H1 (cell line): Measurements from ENCODE around the gene SRI. TPM values are rescaled to one million over a fixed set of nuclear protein-coding genes. Genes with fewer than 3 reads are reported as not detected.
A peak's percentile ranks its signal among the peaks of the same experiment; 100 is the strongest.

Experiments
- CTCF ChIA-PET: fragments of 300-600 bp; sonication (Branson Sonifier 250); formaldehyde crosslinking; loops from one replicate; lab custom pipeline; 2021; ENCODE audit not compliant: partially characterized antibody; lab: Charles Lee
- POLR2A ChIA-PET: fragments of 300-600 bp; sonication (Branson Sonifier 250); formaldehyde crosslinking; loops from one replicate; lab custom pipeline; 2021; ENCODE audit warnings: inconsistent platforms; ENCODE audit not compliant: partially characterized antibody; lab: Charles Lee
- DNase-seq, 2 experiments: peaks; one replicate each; pipeline versions ENCODE4 v3.0.0 to v3.0.0-alpha.2; 2010 to 2022; ENCODE audit warnings: low spot score in 2 of 2, low read depth in 1 of 2, mixed read lengths in 1 of 2
- FAIRE-seq: peaks from 2 replicates; lab custom pipeline; 2011; peaks lifted over from hg19 to GRCh38; lab: Jason Lieb, UNC
- H2AFZ ChIP-seq: 2 replicates; pipeline ENCODE4 v1.8.1; 2012; ENCODE audit warnings: low read length, inconsistent platforms
- H2AK5ac ChIP-seq: 2 replicates; pipeline ENCODE4 v1.6.1; 2013; ENCODE audit warnings: low read depth, low read length
- H2BK120ac ChIP-seq: replicated peaks from 2 replicates; pipeline ENCODE3; 2013; ENCODE audit warnings: low read depth, low read length, inconsistent platforms
- H2BK12ac ChIP-seq: 2 replicates; pipeline ENCODE4 v1.6.1; 2013; ENCODE audit warnings: low read depth, low read length
- H2BK15ac ChIP-seq: 2 replicates; pipeline ENCODE4 v1.6.1; 2013; ENCODE audit warnings: low read length
- H2BK20ac ChIP-seq: 2 replicates; pipeline ENCODE4 v1.6.1; 2013; ENCODE audit warnings: low read length
- H2BK5ac ChIP-seq: 2 replicates; pipeline ENCODE4 v1.6.1; 2013; ENCODE audit warnings: low read depth, low read length
- H3K14ac ChIP-seq: 2 replicates; pipeline ENCODE4 v1.6.1; 2013; ENCODE audit warnings: inconsistent platforms; ENCODE audit not compliant: insufficient read length
- H3K18ac ChIP-seq: 2 replicates; pipeline ENCODE4 v1.6.1; 2013; ENCODE audit warnings: low read length; ENCODE audit errors: extremely low read depth
- H3K23ac ChIP-seq: 2 replicates; pipeline ENCODE4 v1.6.1; 2013; ENCODE audit warnings: inconsistent platforms; ENCODE audit not compliant: insufficient read length
- H3K23me2 ChIP-seq: 2 replicates; pipeline ENCODE4 v1.6.1; 2013; ENCODE audit warnings: low read depth, low read length
- H3K27ac ChIP-seq: 2 replicates; pipeline ENCODE4 v1.6.1; 2011; ENCODE audit warnings: low read depth, low read length, inconsistent platforms
- H3K27me3 ChIP-seq, 4 experiments: replicated peaks in 1 of 4; 1 replicate in 1 of 4; 2 replicates in 3 of 4; pipeline versions ENCODE4 v1.6.1 to v1.8.1; 2011 to 2013; ENCODE audit warnings: low read length in 3 of 4, mild to moderate bottlenecking in 3 of 4, inconsistent platforms in 2 of 4, mixed read lengths in 2 of 4, moderate library complexity in 1 of 4; ENCODE audit not compliant: control insufficient read depth in 3 of 4, insufficient read depth in 3 of 4; ENCODE audit errors: extremely low read depth in 1 of 4
- H3K36me3 ChIP-seq, 4 experiments: 2 replicates each; pipeline versions ENCODE4 v1.6.1 to v1.8.1; 2011 to 2013; ENCODE audit warnings: mild to moderate bottlenecking in 4 of 4, low read length in 3 of 4, moderate library complexity in 2 of 4, control low read depth in 1 of 4, inconsistent platforms in 1 of 4; ENCODE audit not compliant: insufficient read depth in 4 of 4, control insufficient read depth in 2 of 4
- H3K4ac ChIP-seq: replicated peaks from 2 replicates; pipeline ENCODE3; 2013; ENCODE audit warnings: low read length, low read depth, mixed read lengths, inconsistent platforms; ENCODE audit not compliant: insufficient read length
- H3K4me1 ChIP-seq, 4 experiments: replicated peaks in 1 of 4; 1 replicate in 1 of 4; 2 replicates in 3 of 4; pipeline versions ENCODE4 v1.6.1 to v1.8.1; 2011 to 2013; ENCODE audit warnings: low read length in 3 of 4, inconsistent platforms in 2 of 4, mixed read lengths in 1 of 4; ENCODE audit not compliant: insufficient read depth in 4 of 4, control insufficient read depth in 3 of 4
- H3K4me2 ChIP-seq, 2 experiments: 2 replicates each; pipeline versions ENCODE4 v1.6.1 to v1.8.1; 2011 to 2013; ENCODE audit warnings: low read depth in 2 of 2, low read length in 2 of 2, control low read depth in 1 of 2, inconsistent platforms in 1 of 2, mild to moderate bottlenecking in 1 of 2; ENCODE audit not compliant: insufficient read depth in 1 of 2
- H3K4me3 ChIP-seq, 4 experiments: fragments of 200-600, 300-600 bp in 1 of 4; sonication (generic), shearing (Covaris generic), sonication (Bioruptor Twin) in 1 of 4; 2 replicates each; pipeline versions ENCODE4 v1.5.1 to v1.8.1; 2011 to 2016; ENCODE audit warnings: low read length in 4 of 4, low read depth in 3 of 4, control low read depth in 2 of 4, inconsistent platforms in 2 of 4, mild to moderate bottlenecking in 2 of 4, mixed read lengths in 1 of 4, moderate library complexity in 1 of 4; ENCODE audit not compliant: insufficient read depth in 2 of 4; ENCODE audit errors: extremely low read depth in 1 of 4
- H3K56ac ChIP-seq: replicated peaks from 2 replicates; pipeline ENCODE3; 2013; ENCODE audit warnings: low read depth, mild to moderate bottlenecking, mixed read lengths, low read length, inconsistent platforms; ENCODE audit not compliant: insufficient read length
- H3K79me1 ChIP-seq: 2 replicates; pipeline ENCODE4 v1.6.1; 2013; ENCODE audit warnings: low read depth, low read length, control low read depth
- H3K79me2 ChIP-seq, 2 experiments: 2 replicates each; pipeline versions ENCODE4 v1.6.1 to v1.8.1; 2012 to 2013; ENCODE audit warnings: low read length in 2 of 2, mild to moderate bottlenecking in 2 of 2, inconsistent platforms in 1 of 2; ENCODE audit not compliant: insufficient read depth in 2 of 2, control insufficient read depth in 1 of 2
- H3K9ac ChIP-seq, 4 experiments: replicated peaks in 1 of 4; 1 replicate in 1 of 4; 2 replicates in 3 of 4; pipeline versions ENCODE4 v1.6.1 to v1.8.1; 2011 to 2013; ENCODE audit warnings: low read depth in 3 of 4, low read length in 3 of 4, control low read depth in 2 of 4, mild to moderate bottlenecking in 2 of 4, moderate library complexity in 2 of 4, inconsistent platforms in 1 of 4; ENCODE audit errors: extremely low read depth in 1 of 4
- H3K9me3 ChIP-seq, 2 experiments: 2 replicates each; pipeline versions ENCODE4 v1.6.1 to v1.8.1; 2012 to 2013; ENCODE audit warnings: mild to moderate bottlenecking in 2 of 2, moderate library complexity in 2 of 2, control low read depth in 1 of 2, inconsistent platforms in 1 of 2, low read depth in 1 of 2, low read length in 1 of 2, mixed read lengths in 1 of 2; ENCODE audit not compliant: insufficient read depth in 2 of 2
- H4K20me1 ChIP-seq, 2 experiments: replicated peaks in 1 of 2; 2 replicates each; pipeline versions ENCODE3 to v1.8.1; 2011 to 2013; ENCODE audit warnings: inconsistent platforms in 2 of 2, low read length in 2 of 2, mild to moderate bottlenecking in 1 of 2; ENCODE audit not compliant: insufficient read depth in 2 of 2, control insufficient read depth in 1 of 2
- H4K5ac ChIP-seq: 2 replicates; pipeline ENCODE4 v1.6.1; 2013; ENCODE audit warnings: low read length, low read depth, mixed read lengths, inconsistent platforms; ENCODE audit not compliant: insufficient read length
- H4K8ac ChIP-seq: 2 replicates; pipeline ENCODE4 v1.8.0; 2013; ENCODE audit warnings: mild to moderate bottlenecking, moderate library complexity, low read length, inconsistent platforms; ENCODE audit not compliant: insufficient read depth; ENCODE audit errors: extremely low read depth
- H4K91ac ChIP-seq: replicated peaks from 2 replicates; pipeline ENCODE3; 2013; ENCODE audit warnings: low read length, mixed read lengths, inconsistent platforms; ENCODE audit not compliant: insufficient read length
- CEBPB ChIP-seq: IDR thresholded peaks from 2 replicates; pipeline ENCODE4 v1.6.1; 2012; ENCODE audit warnings: low read depth, low read length
- HDAC2 ChIP-seq, 2 experiments: fragments of 300-600 bp in 1 of 2; sonication (generic) in 1 of 2; IDR thresholded peaks; 2 replicates each; pipeline ENCODE4 v1.6.1; 2011 to 2012; ENCODE audit warnings: low read depth in 2 of 2, low read length in 2 of 2, mild to moderate bottlenecking in 2 of 2, moderate library complexity in 2 of 2, borderline replicate concordance in 1 of 2, inconsistent platforms in 1 of 2
- RXRA ChIP-seq: IDR thresholded peaks from 2 replicates; pipeline ENCODE4 v1.6.1; 2011; ENCODE audit warnings: low read depth, mild to moderate bottlenecking, low read length, moderate library complexity; ENCODE audit not compliant: insufficient read depth
- SIN3A ChIP-seq, 2 experiments: IDR thresholded peaks in 1 of 2; conservative IDR thresholded peaks in 1 of 2; 2 replicates each; pipeline ENCODE4 v1.6.1; 2011 to 2012; ENCODE audit warnings: low read length in 2 of 2, improper control_type of control experiment in 1 of 2, low read depth in 1 of 2, mild to moderate bottlenecking in 1 of 2
- SP4 ChIP-seq: IDR thresholded peaks from 2 replicates; pipeline ENCODE4 v1.6.1; 2012; ENCODE audit warnings: low read length, inconsistent platforms
- TAF1 ChIP-seq: IDR thresholded peaks from 2 replicates; pipeline ENCODE4 v1.6.1; 2011; ENCODE audit warnings: mild to moderate bottlenecking, low read depth, low read length
- polyA plus RNA-seq, 7 experiments: library from polyadenylated mRNA; depleted of rRNA in 3 of 7; stranded (reverse) in 5 of 7; unstranded in 2 of 7; fragments of >200 nt in 5 of 7; fragments of 200-250 nt in 2 of 7; gene quantifications; 1 replicate in 5 of 7; 2 replicates in 1 of 7; 4 replicates in 1 of 7; pipeline versions ENCODE4 v1.2.1 to v1.2.3, GENCODE V29; 2011 to 2013; ENCODE audit warnings: missing spikeins in 2 of 7, mixed read lengths in 2 of 7
- total RNA-seq: library from RNA; stranded (reverse); fragmentation: NEBNext Ultra II Directional; extraction: Animal tissue kit (Norgen Biotek cat#: 25700); gene quantifications from 2 replicates; pipeline ENCODE4 v1.2.1, GENCODE V29; 2021
- TF ChIP-seq, protein P1 (sequence below): IDR thresholded peaks from 2 replicates; pipeline ENCODE4 v1.6.1; 2012; ENCODE audit warnings: low read length, inconsistent platforms

The SRI gene
- total and polyA plus RNA-seq, 2 of the 8 experiments (the other 6 are each of a cell fraction or from before 2014, with no cell fraction given): 118 to 170 TPM

DNA sequence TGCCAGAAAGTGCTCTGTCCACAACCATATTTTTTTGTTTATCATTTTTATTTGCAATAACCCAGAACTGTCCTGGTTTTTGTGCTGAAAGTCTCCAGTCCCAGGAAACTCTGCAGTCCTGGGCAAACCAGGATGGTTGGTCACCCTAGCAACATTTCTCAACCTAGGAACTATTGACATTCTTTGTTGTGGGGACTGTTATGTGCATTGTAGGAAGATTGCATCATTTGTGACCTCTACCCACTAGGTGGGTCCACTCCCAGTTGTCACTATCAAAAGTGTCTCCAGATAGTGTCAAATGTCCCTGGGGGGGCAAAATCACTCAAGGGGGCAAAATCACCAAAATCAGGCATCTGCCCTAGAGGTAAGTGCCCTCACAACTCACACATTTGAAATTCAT lies 14.0 kb upstream of the SRI start:
- no peaks in the 10 kb centered on the region for H3K79me2 ChIP-seq
- no peak overlapping the region for H2AK5ac ChIP-seq
- H3K79me1 ChIP-seq: no peaks in the 10 kb centered on the region
- no peak overlapping the region for H3K23ac ChIP-seq
- no peak overlapping the region for H2BK15ac ChIP-seq
- H3K27ac ChIP-seq: no peak overlapping the region
- no peak overlapping the region for H2AFZ ChIP-seq
- no peak overlapping the region for H2BK120ac ChIP-seq
- H2BK12ac ChIP-seq: no peak overlapping the region
- no peak overlapping the region for H4K91ac ChIP-seq
- no peaks in the 10 kb centered on the region for H4K20me1 ChIP-seq
- FAIRE-seq (no peak), DNase-seq (no peak)
- no peak overlapping the region for H3K9ac ChIP-seq
- no peaks in the 10 kb centered on the region for H3K4me1 ChIP-seq
- no peak overlapping the region for H3K4me2 ChIP-seq
- no peaks in the 10 kb centered on the region for H3K27me3 ChIP-seq
- H3K14ac ChIP-seq: no peak overlapping the region
- H3K36me3 ChIP-seq: no peaks in the 10 kb centered on the region
- TF ChIP-seq HDAC2 (IDR thresholded peaks at IDR 0.05; ENCODE audit: borderline replicate concordance in 1 of 2, low read depth in 2 of 2, low read length in 2 of 2) (no peak), TAF1 (no peak), SIN3A (conservative IDR thresholded peaks at IDR 0.05 in 1 of 2, IDR thresholded peaks at IDR 0.05 in 1 of 2; ENCODE audit: low read depth in 1 of 2, low read length in 2 of 2) (no peak), RXRA (no peak), SP4 (no peak), CEBPB (0 out of 2 replicates have a peak, but pooled peaks have one; percentile 22)
- TF ChIP-seq, protein P1, sequence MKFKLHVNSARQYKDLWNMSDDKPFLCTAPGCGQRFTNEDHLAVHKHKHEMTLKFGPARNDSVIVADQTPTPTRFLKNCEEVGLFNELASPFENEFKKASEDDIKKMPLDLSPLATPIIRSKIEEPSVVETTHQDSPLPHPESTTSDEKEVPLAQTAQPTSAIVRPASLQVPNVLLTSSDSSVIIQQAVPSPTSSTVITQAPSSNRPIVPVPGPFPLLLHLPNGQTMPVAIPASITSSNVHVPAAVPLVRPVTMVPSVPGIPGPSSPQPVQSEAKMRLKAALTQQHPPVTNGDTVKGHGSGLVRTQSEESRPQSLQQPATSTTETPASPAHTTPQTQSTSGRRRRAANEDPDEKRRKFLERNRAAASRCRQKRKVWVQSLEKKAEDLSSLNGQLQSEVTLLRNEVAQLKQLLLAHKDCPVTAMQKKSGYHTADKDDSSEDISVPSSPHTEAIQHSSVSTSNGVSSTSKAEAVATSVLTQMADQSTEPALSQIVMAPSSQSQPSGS: no peak
- no peak overlapping the region for H2BK20ac ChIP-seq
- no peak overlapping the region for H4K5ac ChIP-seq
- H3K23me2 ChIP-seq: peaks cover 3% of the 10 kb centered on the region; the same call in 1 of the 2 replicates
- H3K18ac ChIP-seq: no peak overlapping the region
- no peak overlapping the region for H2BK5ac ChIP-seq
- no peak overlapping the region for H4K8ac ChIP-seq
- ChIA-PET POLR2A (no interaction called here), CTCF (interaction anchor here (1.3 kb wide), 1 partner anchor 13 kb away, joined by 3 read pairs; no protein-coding TSS in a partner anchor)
- H3K56ac ChIP-seq: no peak overlapping the region
- H3K4me3 ChIP-seq: no peak overlapping the region
- H3K9me3 ChIP-seq: no peaks in the 10 kb centered on the region
- H3K4ac ChIP-seq: no peak overlapping the region
